HCT116 (cell line): ENCODE measurements around the gene ARL6IP4. TPM values are rescaled to one million over a fixed set of nuclear protein-coding genes. Genes with fewer than 3 reads are reported as not detected.

Experiments
- ATAC-seq: fragments of 200-7000 bp; cut with Tn5 transposase; 2 replicates; pipeline ENCODE4 v1.9.1; 2020; ENCODE audit warnings: mild to moderate bottlenecking, moderate library complexity
- BruUV-seq: library from RNA; stranded (reverse); fragments of 400-500 nt; replicated peaks from 2 replicates; lab custom pipeline; 2021; lab: Mats Ljungman, UMichigan
- CTCF ChIA-PET: fragments of 300-600 bp; sonication (Branson Sonifier 250); formaldehyde crosslinking; loops from one replicate; lab custom pipeline; 2021; ENCODE audit warnings: antibody characterized with exemption; lab: Charles Lee
- POLR2A ChIA-PET: fragments of 300-600, 350-600 bp; sonication (Branson Sonifier 250); formaldehyde crosslinking; loops from one replicate; lab custom pipeline; 2021; ENCODE audit warnings: antibody characterized with exemption; lab: Charles Lee
- RAD21 ChIA-PET, 2 experiments: fragments of 300-600 bp; sonication (Branson Sonifier 250); formaldehyde crosslinking; loops; one replicate each; lab custom pipeline; 2023; ENCODE audit warnings: low total read pairs in 2 of 2; ENCODE audit not compliant: uncharacterized antibody in 2 of 2, unreplicated experiment in 2 of 2, low non-redundant PET in 1 of 2; lab: Charles Lee
- DNase-seq: peaks from one replicate; pipeline ENCODE4 v3.0.0-alpha.2; 2010; ENCODE audit warnings: low read depth, low spot score
- H2AFZ ChIP-seq: fragments of 200-600 bp; shearing (Covaris generic), sonication (generic); 2 replicates; pipeline ENCODE4 v1.6.1; 2017; ENCODE audit warnings: low read depth, mixed run types, mixed read lengths, antibody characterized with exemption, low read length; ENCODE audit not compliant: poor library complexity, severe bottlenecking
- H3K27ac ChIP-seq: 2 replicates; pipeline ENCODE4 v1.5.1; 2012; ENCODE audit warnings: low read depth, low read length
- H3K27me3 ChIP-seq: fragments of 200-600 bp; sonication (generic); 2 replicates; pipeline ENCODE4 v1.6.1; 2016; ENCODE audit warnings: mixed run types, low read length, mixed read lengths; ENCODE audit not compliant: insufficient read depth
- H3K36me3 ChIP-seq, 2 experiments: fragments of 200-500 bp in 1 of 2; fragments of 200-600 bp in 1 of 2; sonication (Bioruptor generic) in 1 of 2; sonication (generic) in 1 of 2; 2 replicates each; pipeline versions ENCODE4 v1.5.1 to v1.6.1; 2014 to 2016; ENCODE audit warnings: low read length in 2 of 2, inconsistent platforms in 1 of 2, mixed read lengths in 1 of 2, mixed run types in 1 of 2; ENCODE audit not compliant: insufficient read depth in 2 of 2, control insufficient read depth in 1 of 2
- H3K4me1 ChIP-seq, 2 experiments: fragments of 200-600 bp in 1 of 2; sonication (generic) in 1 of 2; 2 replicates each; pipeline versions ENCODE4 v1.5.1 to v1.6.1; 2012 to 2017; ENCODE audit warnings: low read length in 2 of 2, inconsistent platforms in 1 of 2, mild to moderate bottlenecking in 1 of 2, mixed read lengths in 1 of 2, mixed run types in 1 of 2, moderate library complexity in 1 of 2; ENCODE audit not compliant: insufficient read depth in 2 of 2, control insufficient read depth in 1 of 2
- H3K4me2 ChIP-seq: fragments of 200-600 bp; sonication (generic); 2 replicates; pipeline ENCODE4 v1.6.1; 2017; ENCODE audit warnings: mixed run types, low read length, mixed read lengths
- H3K4me3 ChIP-seq, 2 experiments: fragments of 200-600 bp in 1 of 2; sonication (generic) in 1 of 2; replicated peaks in 1 of 2; 2 replicates each; pipeline ENCODE4 v1.5.1; 2011 to 2016; ENCODE audit warnings: low read length in 2 of 2, control low read depth in 1 of 2, low read depth in 1 of 2, mild to moderate bottlenecking in 1 of 2, mixed read lengths in 1 of 2, mixed run types in 1 of 2
- H3K79me2 ChIP-seq: fragments of 200-600 bp; sonication (generic); 2 replicates; pipeline ENCODE4 v1.6.1; 2017; ENCODE audit warnings: mild to moderate bottlenecking, mixed run types, low read length, moderate library complexity, mixed read lengths; ENCODE audit not compliant: insufficient read depth
- H3K9ac ChIP-seq: fragments of 200-600 bp; sonication (generic); 2 replicates; pipeline ENCODE4 v1.6.1; 2016; ENCODE audit warnings: low read length, mixed read lengths
- H3K9me2 ChIP-seq: fragments of 200-600 bp; sonication (generic), shearing (Covaris generic); 2 replicates; pipeline ENCODE4 v1.6.1; 2017; ENCODE audit warnings: mixed run types, mild to moderate bottlenecking, moderate library complexity; ENCODE audit not compliant: insufficient read depth
- H3K9me3 ChIP-seq, 2 experiments: fragments of 200-500 bp in 1 of 2; fragments of 200-600 bp in 1 of 2; sonication (Bioruptor generic) in 1 of 2; sonication (generic) in 1 of 2; 2 replicates each; pipeline ENCODE4 v1.6.1; 2014 to 2017; ENCODE audit warnings: low read length in 2 of 2, mixed read lengths in 2 of 2, inconsistent platforms in 1 of 2, low read depth in 1 of 2, mild to moderate bottlenecking in 1 of 2, mixed run types in 1 of 2, moderate library complexity in 1 of 2; ENCODE audit not compliant: control insufficient read depth in 1 of 2, insufficient read depth in 1 of 2
- H4K20me1 ChIP-seq: fragments of 200-600 bp; sonication (generic), shearing (Covaris generic); 2 replicates; pipeline ENCODE4 v1.6.1; 2017; ENCODE audit warnings: mixed run types, mild to moderate bottlenecking, moderate library complexity; ENCODE audit not compliant: insufficient read depth
- CEBPB ChIP-seq: IDR thresholded peaks from 2 replicates; pipeline ENCODE4 v1.6.1; 2012; ENCODE audit warnings: low read depth
- EZH2phosphoT487 ChIP-seq: fragments of 200-600 bp; IDR thresholded peaks from 2 replicates; pipeline ENCODE4 v1.6.1; 2018; ENCODE audit warnings: antibody characterized with exemption, borderline replicate concordance
- RAD21 ChIP-seq: IDR thresholded peaks from 2 replicates; pipeline ENCODE4 v1.6.1; 2012; ENCODE audit warnings: low read depth, mild to moderate bottlenecking
- SIN3A ChIP-seq: IDR thresholded peaks from 2 replicates; pipeline ENCODE4 v1.6.1; 2012; ENCODE audit warnings: low read depth
- SP1 ChIP-seq: IDR thresholded peaks from 2 replicates; pipeline ENCODE4 v1.6.1; 2012; ENCODE audit warnings: low read depth
- ZNF274 ChIP-seq: fragments of 200-500 bp; sonication (Bioruptor generic); IDR thresholded peaks from 2 replicates; pipeline ENCODE4 v1.6.1; 2014; ENCODE audit warnings: mild to moderate bottlenecking, low read depth, low read length, inconsistent platforms
- intact Hi-C: fragments of 100-400 bp; cut with micrococcal nuclease; formaldehyde crosslinking; loops from 2 replicates; pipeline ENCODE4 v1.10.0; 2022
- total RNA-seq: library from RNA; stranded (reverse); gene quantifications from one replicate; pipeline ENCODE4 v1.2.1, GENCODE V29; 2021; ENCODE audit not compliant: unreplicated experiment
- TF ChIP-seq, protein P1 (sequence below): IDR thresholded peaks from 2 replicates; pipeline ENCODE4 v1.6.1; 2011; ENCODE audit warnings: mild to moderate bottlenecking, low read length, moderate library complexity; ENCODE audit not compliant: insufficient replicate concordance; ENCODE audit errors: extremely low read depth
- TF ChIP-seq, protein P2 (sequence below): IDR thresholded peaks from 2 replicates; pipeline ENCODE4 v1.6.1; 2012

ARL6IP4 gene
- total RNA-seq, 1 experiment from 2014 or later = 128 TPM

DNA sequence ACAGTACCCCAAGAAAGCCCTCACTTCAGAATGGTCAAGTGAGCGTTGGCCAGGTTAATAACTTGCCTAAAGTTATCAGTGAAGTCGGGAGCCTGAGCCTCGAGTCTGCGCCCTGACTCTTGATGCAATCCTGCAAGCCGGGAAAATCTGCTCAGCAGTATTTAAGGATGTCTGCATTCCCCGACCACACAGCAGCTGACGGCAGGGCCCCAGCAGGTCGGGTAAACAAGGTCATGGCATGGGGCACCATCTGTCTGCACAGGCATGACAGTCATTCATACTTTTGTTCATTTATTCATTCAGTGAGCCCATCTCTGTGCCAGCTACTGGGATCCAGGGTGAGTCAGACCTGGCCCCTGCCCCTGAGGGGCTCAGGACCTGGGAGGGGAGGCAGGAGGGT is 25.3 kb upstream of the ARL6IP4 start (continued):
- TF ChIP-seq, protein P1, sequence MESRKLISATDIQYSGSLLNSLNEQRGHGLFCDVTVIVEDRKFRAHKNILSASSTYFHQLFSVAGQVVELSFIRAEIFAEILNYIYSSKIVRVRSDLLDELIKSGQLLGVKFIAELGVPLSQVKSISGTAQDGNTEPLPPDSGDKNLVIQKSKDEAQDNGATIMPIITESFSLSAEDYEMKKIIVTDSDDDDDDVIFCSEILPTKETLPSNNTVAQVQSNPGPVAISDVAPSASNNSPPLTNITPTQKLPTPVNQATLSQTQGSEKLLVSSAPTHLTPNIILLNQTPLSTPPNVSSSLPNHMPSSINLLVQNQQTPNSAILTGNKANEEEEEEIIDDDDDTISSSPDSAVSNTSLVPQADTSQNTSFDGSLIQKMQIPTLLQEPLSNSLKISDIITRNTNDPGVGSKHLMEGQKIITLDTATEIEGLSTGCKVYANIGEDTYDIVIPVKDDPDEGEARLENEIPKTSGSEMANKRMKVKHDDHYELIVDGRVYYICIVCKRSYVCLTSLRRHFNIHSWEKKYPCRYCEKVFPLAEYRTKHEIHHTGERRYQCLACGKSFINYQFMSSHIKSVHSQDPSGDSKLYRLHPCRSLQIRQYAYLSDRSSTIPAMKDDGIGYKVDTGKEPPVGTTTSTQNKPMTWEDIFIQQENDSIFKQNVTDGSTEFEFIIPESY = no peak
- TF ChIP-seq ZNF274 (no peak), SIN3A (no peak), EZH2phosphoT487 (no peak)
- TF ChIP-seq, all 23 proteins: peak for 0

DNA sequence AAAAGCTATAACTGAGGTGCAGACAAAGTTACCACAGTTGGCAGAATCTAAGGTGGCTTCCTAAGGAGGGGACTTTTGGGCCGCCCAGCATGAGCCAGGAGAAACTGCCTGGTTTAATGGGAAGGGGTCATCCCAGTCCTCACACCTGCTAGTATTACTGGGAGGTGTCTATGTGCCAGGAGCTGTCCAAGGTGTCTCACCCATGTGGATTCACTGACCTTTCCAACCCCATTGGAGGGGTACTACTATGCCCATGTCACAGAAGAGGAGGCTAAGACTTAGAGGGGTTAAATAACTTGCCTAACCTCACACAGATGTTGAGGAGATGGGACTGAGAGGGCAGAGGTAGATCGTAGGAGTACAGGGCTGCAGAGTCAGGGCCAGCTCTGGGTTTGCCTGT is 24.4 kb upstream of the ARL6IP4 start:
- Histone ChIP-seq H3K9me3 (no peaks in the 10 kb centered on the region), H3K27me3 (no peaks in the 10 kb centered on the region), H3K27ac (no peak overlapping the region), H3K9me2 (no peaks in the 10 kb centered on the region), H2AFZ (no peak overlapping the region), H3K4me1 (peaks cover 5 to 13% of the 10 kb centered on the region in 2 experiments; a peak in 3 of 4 replicates), H3K79me2 (no peaks in the 10 kb centered on the region), H3K9ac (no peak overlapping the region), H4K20me1 (no peaks in the 10 kb centered on the region), H3K4me3 (no peak overlapping the region), H3K36me3 (no peaks in the 10 kb centered on the region), H3K4me2 (no peak overlapping the region)
- DNase-seq = no peak
- RAD21 ChIA-PET = no interaction called here
- intact Hi-C loops = no loop called here
- ATAC-seq = no peak
- CTCF ChIA-PET = no interaction called here
- BruUV-seq = no TSS peak
- POLR2A ChIA-PET = interaction anchor here (0.8 to 1.8 kb wide), 2 partner anchors 100 to 277 kb away, joined by 4 read pairs; partner anchors contain the start of genes MPHOSPH9 and MTRFR
- TF ChIP-seq SP1 (no peak), RAD21 (no peak), CEBPB (no peak)
- TF ChIP-seq, protein P2, sequence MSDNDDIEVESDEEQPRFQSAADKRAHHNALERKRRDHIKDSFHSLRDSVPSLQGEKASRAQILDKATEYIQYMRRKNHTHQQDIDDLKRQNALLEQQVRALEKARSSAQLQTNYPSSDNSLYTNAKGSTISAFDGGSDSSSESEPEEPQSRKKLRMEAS = no peak
